Thyroid gland (tissue), 4 donors: Measurements from ENCODE around the gene ANKRD2.

Experiments
- POLR2A ChIP-seq, 2 donors: fragments of 450-650 bp; IDR thresholded peaks; one replicate each; pipeline ENCODE4 v1.6.1; 2017; ENCODE audit warnings: antibody characterized with exemption in 2 of 2, mild to moderate bottlenecking in 2 of 2, moderate library complexity in 1 of 2
- TF ChIP-seq, protein P1 (sequence below), 6 experiments: fragments of 200-600 bp in 3 of 6; fragments of 450-650 bp in 3 of 6; sonication (generic) in 3 of 6; IDR thresholded peaks; one replicate each; pipeline ENCODE4 v1.5.1; 2016 to 2019; ENCODE audit warnings: antibody characterized with exemption in 6 of 6, mild to moderate bottlenecking in 2 of 6, inconsistent platforms in 1 of 6, moderate library complexity in 1 of 6

DNA sequence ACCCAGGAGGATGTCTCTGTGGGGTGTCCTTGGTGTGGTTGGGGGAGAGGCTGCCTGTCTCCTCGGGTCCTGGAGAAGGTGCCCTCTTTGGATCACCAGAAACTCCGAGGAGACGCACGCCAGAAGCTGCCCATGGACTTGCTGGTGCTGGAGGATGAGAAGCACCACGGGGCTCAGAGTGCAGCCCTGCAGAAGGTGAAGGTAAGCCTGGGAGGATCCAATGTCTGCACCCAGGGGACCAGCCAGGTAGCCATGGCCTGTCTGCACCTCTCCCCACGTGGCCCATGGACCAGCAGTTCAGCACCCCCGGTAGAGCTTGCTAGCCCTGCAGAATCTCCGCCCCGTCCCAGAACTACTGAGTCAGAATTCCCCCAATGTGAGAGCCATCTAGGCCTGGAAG lies 5.1 kb downstream of the ANKRD2 start:
- TF ChIP-seq, protein P1, sequence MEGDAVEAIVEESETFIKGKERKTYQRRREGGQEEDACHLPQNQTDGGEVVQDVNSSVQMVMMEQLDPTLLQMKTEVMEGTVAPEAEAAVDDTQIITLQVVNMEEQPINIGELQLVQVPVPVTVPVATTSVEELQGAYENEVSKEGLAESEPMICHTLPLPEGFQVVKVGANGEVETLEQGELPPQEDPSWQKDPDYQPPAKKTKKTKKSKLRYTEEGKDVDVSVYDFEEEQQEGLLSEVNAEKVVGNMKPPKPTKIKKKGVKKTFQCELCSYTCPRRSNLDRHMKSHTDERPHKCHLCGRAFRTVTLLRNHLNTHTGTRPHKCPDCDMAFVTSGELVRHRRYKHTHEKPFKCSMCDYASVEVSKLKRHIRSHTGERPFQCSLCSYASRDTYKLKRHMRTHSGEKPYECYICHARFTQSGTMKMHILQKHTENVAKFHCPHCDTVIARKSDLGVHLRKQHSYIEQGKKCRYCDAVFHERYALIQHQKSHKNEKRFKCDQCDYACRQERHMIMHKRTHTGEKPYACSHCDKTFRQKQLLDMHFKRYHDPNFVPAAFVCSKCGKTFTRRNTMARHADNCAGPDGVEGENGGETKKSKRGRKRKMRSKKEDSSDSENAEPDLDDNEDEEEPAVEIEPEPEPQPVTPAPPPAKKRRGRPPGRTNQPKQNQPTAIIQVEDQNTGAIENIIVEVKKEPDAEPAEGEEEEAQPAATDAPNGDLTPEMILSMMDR (IDR thresholded peaks at IDR 0.05), result no peak
- TF ChIP-seq POLR2A (IDR thresholded peaks at IDR 0.05), result no peak
